LoVo (cell line): Measurements from ENCODE around the gene COX6A2.
A peak's percentile ranks its signal among the peaks of the same experiment; 100 is the strongest.

Experiments used
- DNase-seq: peaks from one replicate; pipeline ENCODE4 v3.0.0-alpha.2; 2016; ENCODE audit warnings: low spot score

COX6A2 gene

DNA sequence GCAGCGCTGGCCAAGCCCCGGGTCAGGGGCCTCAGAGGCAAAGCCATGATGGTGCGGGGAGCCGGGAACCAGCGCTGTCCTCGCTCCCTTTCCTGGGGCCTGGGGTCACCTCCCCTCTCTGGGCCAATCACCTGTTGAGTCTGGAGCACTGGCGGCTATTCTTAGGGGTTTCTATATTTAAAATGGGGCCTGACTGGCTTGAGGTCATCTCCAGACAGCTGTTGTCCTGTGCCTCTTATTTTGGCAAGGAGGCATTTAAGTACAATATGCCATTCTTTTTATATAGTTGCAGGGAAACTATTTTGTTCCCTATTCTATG is at the start of gene COX6A2:
Gene COX6A2 (minus strand): TSS at position 82 of the 319 bp plus-strand sequence. CDS start 35 bp downstream, at position 47.
- DNase-seq, result no peak

DNA sequence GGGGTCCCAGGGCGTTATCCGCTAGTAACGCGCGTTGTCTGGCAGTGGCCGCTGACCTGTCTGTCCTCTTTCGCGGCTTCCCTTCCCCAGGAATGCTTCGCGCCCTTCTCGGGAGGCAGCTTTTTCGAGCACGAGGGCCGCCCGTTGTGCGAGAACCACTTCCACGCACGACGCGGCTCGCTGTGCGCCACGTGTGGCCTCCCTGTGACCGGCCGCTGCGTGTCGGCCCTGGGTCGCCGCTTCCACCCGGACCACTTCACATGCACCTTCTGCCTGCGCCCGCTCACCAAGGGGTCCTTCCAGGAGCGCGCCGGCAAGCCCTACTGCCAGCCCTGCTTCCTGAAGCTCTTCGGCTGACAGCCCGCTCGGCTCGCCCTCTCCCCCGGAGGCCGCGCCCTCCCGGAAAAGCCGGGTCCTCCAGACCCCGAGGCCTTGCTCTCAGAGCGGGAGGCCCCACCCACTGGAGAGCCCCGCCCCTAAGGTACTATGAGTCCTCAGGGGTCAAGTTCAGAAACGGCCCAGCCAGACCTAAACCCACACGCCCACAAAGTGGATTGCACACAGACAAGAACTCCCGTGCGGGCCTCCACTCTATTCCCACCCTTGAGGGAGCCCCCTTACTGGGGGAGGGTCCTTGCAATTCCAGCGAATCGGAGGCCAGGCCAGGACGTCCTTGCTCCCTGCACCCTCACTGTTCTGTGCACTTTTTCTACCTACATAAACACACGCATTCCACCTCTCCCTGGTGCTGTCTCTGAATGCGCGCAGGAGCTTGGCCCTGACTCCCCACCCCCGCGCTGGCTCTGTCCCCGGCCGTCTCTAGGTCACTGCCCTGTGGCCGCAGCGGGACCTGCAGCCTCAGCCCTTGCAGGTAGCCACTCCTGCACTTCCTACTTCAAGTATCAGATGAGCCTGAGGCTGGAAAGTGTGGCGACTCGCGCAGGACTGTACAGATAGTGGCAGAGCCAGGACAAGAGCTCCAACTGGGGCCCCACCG is 49.4 kb upstream of the COX6A2 start:
- peak; percentile 42 for DNase-seq

- DNase-seq, result peak; percentile 56
Observed at GRCh38 chr16:31476303-31477219, 48.4 kb upstream of the COX6A2 start.

GRCh38 chr16:31475946-31476302 is 47.8 kb upstream of the COX6A2 start:
- no peak for DNase-seq

- no peak for DNase-seq
Observed at GRCh38 chr16:31474773-31475738, 46.9 kb upstream of the COX6A2 start.

- no peak for DNase-seq
Observed at GRCh38 chr16:31474173-31474714, 46.1 kb upstream of the COX6A2 start.

GRCh38 chr16:31473264-31473984 is 45.3 kb upstream of the COX6A2 start:
- DNase-seq, result no peak

- DNase-seq, result peak; percentile 49
Observed at GRCh38 chr16:31472709-31473203, 44.6 kb upstream of the COX6A2 start.

GRCh38 chr16:31471875-31472708 is 43.9 kb upstream of the COX6A2 start, which contains the start of gene TGFB1I1:
Gene TGFB1I1 (plus strand): TSS chr16:31472152. CDS start chr16:31472189, 37 bp downstream.
- peak; percentile 44 for DNase-seq

DNA sequence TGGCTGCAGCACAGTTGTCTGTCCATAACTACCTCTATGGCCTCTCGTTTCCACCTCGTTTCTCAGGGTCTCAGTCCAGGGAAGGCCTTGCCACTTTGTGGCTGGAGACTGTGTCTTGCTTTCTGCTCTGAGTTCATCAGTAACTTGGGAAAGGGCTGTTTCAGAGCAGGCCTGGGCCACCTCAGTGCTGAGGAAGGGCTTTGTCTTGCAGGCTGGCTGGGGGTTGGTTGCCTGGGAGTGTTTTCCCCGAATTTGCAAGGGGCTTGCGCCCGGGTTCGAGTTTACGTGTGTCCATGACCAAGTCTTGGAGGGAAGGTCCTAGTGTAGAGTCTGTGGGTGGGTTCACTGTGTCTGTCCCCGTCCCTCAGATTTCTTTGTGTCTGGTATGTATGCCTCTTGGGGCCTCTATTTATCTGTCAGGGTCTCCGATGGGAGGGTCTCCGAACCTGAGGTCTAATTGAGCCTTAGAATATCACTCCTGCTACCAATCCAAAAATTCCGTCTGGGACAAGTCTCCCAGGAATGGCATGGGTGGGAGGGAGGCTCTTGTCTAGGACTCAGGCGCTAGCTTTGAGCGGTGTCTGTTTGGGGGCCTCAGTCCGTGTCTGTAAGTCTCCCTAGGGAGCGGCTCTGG is 43.2 kb upstream of the COX6A2 start:
- DNase-seq, result no peak

- DNase-seq, result no peak
Observed at GRCh38 chr16:31470615-31471014, 42.5 kb upstream of the COX6A2 start.

DNA sequence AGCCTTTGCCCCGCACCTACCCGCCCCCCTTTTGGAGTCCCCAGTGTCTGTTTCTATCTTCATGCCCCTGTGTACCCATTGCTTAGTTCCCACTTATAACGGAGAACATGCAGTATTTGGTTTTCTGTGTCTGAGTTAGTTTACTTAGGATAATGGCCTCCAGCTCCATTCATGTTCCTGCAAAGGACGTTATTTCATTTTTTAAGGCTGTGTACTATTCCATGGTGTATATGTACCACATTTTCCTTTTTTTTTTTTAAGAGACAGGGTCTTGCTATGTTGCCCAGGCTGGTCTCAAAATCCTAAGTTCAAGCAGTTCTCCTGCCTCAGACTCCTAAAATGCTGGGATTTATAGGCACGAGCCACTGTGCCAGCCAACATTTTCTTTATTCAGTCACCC is 39.7 kb upstream of the COX6A2 start:
- no peak for DNase-seq

DNA sequence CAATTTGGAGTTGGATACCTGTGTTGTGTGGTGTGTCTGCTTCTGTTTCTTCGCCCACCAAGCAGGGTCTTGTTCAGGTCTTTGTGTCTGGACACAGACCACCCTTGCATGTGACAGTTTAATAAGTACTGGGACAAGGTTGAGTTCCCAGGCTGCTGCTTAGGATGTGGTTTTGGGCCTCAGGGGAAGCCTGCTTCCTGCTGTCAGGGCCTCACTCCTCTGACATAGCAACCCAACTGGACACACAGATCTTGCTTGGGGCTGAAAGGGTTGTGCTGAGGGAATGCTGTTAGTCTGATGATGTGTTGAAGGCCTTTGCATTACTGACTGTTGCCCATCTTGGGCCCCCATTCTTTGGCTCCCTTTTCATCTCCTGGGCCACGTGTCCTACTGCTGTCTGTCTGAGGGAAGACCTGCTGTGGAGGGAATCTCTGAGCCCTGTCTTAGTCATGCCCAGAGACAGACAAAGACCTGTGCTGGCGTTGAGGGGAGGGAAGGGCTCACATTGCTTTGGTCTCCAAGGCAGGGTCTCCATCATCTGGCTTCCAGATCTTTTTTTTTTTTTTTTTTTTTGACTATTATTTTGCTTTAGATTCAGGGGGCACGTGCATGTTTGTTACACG is 39.1 kb upstream of the COX6A2 start:
- no peak for DNase-seq

GRCh38 chr16:31466381-31466841 is 38.3 kb upstream of the COX6A2 start:
- no peak for DNase-seq

GRCh38 chr16:31465788-31466370 is 37.7 kb upstream of the COX6A2 start:
- no peak for DNase-seq

GRCh38 chr16:31464781-31465260 is 36.7 kb upstream of the COX6A2 start:
- DNase-seq, result no peak

DNA sequence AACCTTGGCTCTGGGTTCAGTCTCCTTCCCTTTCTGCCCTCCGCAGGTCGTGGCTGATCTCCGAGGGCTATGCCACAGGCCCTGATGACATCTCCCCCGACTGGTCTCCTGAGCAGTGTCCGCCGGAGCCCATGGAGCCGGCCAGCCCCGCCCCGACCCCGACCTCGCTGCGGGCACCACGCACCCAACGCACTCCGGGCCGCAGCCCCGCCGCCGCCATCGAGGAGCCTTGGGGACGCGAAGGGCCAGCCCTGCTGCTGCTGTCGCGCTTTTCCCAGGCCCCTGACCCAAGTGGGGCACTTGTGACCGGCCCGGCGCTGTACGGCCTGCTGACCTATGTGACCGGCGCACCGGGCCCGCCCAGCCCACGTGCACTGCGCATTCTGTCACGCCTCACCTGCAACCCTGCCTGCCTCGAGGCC is 36.2 kb upstream of the COX6A2 start:
- DNase-seq, result no peak
